ENCODE measurements around the gene ATP8B4.
"Not testable (repeated sequence)": the region's sequence is repeated elsewhere in the genome, so short reads cannot be mapped to it uniquely, and the experiment has no call there.

The ATP8B4 gene

DNA sequence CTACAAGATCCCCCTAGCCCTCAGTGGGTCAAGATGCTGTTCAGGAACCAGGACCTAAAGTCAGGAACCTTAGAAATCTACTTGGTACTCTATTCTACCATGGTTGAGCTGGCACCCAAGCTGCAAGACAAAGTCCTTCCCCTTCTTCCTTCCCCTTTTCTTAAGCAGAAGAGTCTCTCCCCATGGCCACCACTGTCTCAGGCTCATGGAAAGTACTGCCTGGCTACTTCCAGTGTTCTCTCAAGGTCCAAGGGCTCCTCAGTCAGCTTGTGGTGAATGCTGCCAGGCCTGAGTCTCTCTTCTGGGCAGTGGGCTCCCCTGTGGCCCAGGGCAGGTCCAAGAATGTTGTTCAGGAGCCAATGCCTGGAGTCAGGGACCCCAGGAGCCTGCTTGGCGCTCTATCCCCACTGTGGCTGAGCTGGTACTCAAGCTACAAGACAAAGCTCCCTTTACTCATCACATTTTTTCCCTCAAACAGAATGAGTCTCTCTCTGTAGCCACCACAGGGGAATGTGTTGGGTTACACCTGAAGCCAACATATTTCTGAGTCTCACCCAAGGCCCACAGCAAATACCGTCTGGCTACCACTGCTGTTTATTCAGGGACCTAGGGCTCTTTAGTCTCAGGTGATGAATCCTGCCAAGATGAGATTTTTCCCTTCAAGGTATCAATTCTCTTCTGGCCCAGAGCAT lies 44.8 kb upstream of the ATP8B4 start:
- DNase-seq (ENCODE audit: low read depth) = no peak
- H3K4me3 ChIP-seq (ENCODE audit: control insufficient read depth, low read depth, low read length) = no peak overlapping the region
- TF ChIP-seq, protein P1, sequence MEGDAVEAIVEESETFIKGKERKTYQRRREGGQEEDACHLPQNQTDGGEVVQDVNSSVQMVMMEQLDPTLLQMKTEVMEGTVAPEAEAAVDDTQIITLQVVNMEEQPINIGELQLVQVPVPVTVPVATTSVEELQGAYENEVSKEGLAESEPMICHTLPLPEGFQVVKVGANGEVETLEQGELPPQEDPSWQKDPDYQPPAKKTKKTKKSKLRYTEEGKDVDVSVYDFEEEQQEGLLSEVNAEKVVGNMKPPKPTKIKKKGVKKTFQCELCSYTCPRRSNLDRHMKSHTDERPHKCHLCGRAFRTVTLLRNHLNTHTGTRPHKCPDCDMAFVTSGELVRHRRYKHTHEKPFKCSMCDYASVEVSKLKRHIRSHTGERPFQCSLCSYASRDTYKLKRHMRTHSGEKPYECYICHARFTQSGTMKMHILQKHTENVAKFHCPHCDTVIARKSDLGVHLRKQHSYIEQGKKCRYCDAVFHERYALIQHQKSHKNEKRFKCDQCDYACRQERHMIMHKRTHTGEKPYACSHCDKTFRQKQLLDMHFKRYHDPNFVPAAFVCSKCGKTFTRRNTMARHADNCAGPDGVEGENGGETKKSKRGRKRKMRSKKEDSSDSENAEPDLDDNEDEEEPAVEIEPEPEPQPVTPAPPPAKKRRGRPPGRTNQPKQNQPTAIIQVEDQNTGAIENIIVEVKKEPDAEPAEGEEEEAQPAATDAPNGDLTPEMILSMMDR (conservative IDR thresholded peaks at IDR 0.05; ENCODE audit: control insufficient read depth, insufficient read depth, low read depth, low read length) = no peak

DNA sequence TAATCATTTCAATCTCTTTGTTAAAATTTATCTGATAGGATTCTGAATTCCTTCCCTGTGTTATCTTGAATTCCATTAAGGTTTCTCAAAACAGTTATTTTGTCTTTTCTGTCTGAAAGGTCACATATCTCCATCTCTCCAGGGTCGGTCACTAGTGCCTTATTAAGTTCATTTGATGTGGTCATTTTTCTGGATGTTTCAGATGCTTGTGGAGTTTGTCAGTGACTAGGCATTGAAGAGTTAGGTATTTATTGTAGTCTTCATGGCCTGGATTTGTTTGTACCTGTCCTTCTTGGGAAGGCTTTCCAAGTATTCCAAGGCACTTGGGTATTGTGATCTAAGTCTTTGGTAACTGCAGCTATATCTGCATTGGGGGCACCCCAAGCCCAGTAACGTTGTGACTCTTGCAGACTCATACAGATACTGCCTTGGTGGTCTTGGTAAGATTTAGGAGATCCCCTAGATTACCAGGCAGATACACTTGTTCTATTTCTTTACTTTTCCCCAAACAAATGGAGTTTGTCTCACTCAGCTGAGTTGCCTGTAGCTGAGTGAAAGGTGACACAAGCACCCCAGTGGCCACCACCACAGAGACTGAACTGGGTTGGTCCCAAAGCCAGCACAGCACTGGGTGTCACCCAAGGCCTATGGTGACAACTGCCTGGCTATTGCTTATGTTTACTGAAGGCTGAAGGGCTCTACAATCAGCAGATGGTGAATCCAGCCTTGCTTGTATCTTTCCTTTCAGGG lies 44.1 kb upstream of the ATP8B4 start:
- TF ChIP-seq, protein P1 (conservative IDR thresholded peaks at IDR 0.05; ENCODE audit: control insufficient read depth, insufficient read depth, low read depth, low read length) = no peak
- DNase-seq (ENCODE audit: low read depth) = no peak
- no peak overlapping the region for H3K4me3 ChIP-seq (ENCODE audit: control insufficient read depth, low read depth, low read length)

- not testable (repeated sequence) for DNase-seq (ENCODE audit: low read depth); H3K4me3 ChIP-seq (ENCODE audit: control insufficient read depth, low read depth, low read length)
Measured at GRCh38 chr15:50158236-50158635, 39.2 kb upstream of the ATP8B4 start.

- TF ChIP-seq, protein P1 (conservative IDR thresholded peaks at IDR 0.05; ENCODE audit: control insufficient read depth, insufficient read depth, low read depth, low read length) = no peak
- no peak overlapping the region for H3K4me3 ChIP-seq (ENCODE audit: control insufficient read depth, low read depth, low read length)
- DNase-seq (ENCODE audit: low read depth) = no peak
Measured at GRCh38 chr15:50151476-50151875, 32.4 kb upstream of the ATP8B4 start.

GRCh38 chr15:50150851-50151250 lies 31.8 kb upstream of the ATP8B4 start:
- TF ChIP-seq, protein P1 (conservative IDR thresholded peaks at IDR 0.05; ENCODE audit: control insufficient read depth, insufficient read depth, low read depth, low read length) = no peak
- no peak for DNase-seq (ENCODE audit: low read depth)
- H3K4me3 ChIP-seq (ENCODE audit: control insufficient read depth, low read depth, low read length) = no peak overlapping the region

DNA sequence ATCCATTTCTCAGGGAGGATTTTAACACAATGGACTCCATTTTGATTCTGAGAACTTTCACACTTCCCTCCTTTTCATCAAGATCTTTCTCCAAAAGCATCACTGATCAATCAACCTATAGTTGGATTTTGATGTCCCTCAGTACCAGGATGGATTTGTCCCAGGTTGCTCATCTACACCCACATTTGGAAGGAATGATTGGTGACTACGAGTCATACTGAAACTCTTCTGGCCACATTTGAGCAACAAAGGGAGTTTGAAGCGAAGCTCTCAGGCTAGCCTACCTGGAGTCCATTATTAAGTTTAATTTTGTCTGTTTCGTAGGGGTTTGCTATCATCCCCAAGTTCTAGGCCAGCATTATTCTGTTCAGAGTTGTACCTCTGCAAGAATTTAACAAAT lies 31.3 kb upstream of the ATP8B4 start:
- no peak overlapping the region for H3K4me3 ChIP-seq (ENCODE audit: control insufficient read depth, low read depth, low read length)
- TF ChIP-seq, protein P1 (conservative IDR thresholded peaks at IDR 0.05; ENCODE audit: control insufficient read depth, insufficient read depth, low read depth, low read length) = no peak
- no peak for DNase-seq (ENCODE audit: low read depth)

DNA sequence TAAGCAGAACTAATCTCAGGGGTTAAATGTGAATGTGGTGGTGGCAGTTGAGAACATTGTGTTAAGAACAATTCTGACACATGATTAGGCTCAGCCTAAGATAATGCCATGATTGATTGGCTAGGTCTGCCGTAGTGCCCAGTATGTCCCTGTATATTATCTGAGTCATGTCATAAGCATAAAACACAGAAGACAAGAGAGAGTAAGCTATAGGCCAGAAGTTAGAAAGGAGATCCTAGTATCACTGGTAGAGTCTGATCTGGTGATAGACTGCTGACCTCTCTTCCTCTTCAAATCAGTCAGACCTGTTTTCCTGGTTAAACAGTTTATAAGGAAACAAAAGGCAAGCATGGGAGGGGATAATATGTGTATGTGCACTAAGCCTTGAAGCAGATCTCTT lies 30.1 kb upstream of the ATP8B4 start:
- H3K4me3 ChIP-seq (ENCODE audit: control insufficient read depth, low read depth, low read length) = no peak overlapping the region
- TF ChIP-seq, protein P1 (conservative IDR thresholded peaks at IDR 0.05; ENCODE audit: control insufficient read depth, insufficient read depth, low read depth, low read length) = no peak
- no peak for DNase-seq (ENCODE audit: low read depth)

Data from fibroblast of mammary gland (primary cell).